GM12878 (cell line): ENCODE data around the gene ZNF646. TPM values are rescaled to one million over a fixed set of nuclear protein-coding genes. Genes with fewer than 3 reads are reported as not detected.

Experiments
- ATAC-seq: fragments of 200-7000 bp; cut with Tn5 transposase; 3 replicates; pipeline ENCODE4 v1.9.1; 2020; ENCODE audit warnings: mild to moderate bottlenecking, moderate library complexity
- BruUV-seq: library from RNA; stranded (reverse); fragments of 400-500 nt; replicated peaks from 2 replicates; lab custom pipeline; 2021; lab: Mats Ljungman, UMichigan
- CTCF ChIA-PET: fragments of 300-600 bp; sonication (Branson Sonifier 250); formaldehyde crosslinking; extraction: SDS; loops from one replicate; lab custom pipeline; 2021; ENCODE audit warnings: inconsistent platforms; lab: Yijun Ruan, JAX
- POLR2A ChIA-PET: fragments of 350-600 bp; formaldehyde crosslinking; extraction: SDS; loops from one replicate; lab custom pipeline; 2021; ENCODE audit warnings: inconsistent platforms; lab: Charles Lee
- RAD21 ChIA-PET: fragments of 300-600 bp; sonication (Branson Sonifier 250); formaldehyde crosslinking; loops from one replicate; lab custom pipeline; 2023; ENCODE audit warnings: antibody characterized with exemption; ENCODE audit not compliant: unreplicated experiment; lab: Charles Lee
- SMC1A ChIA-PET: fragments of 300-600 bp; sonication (Branson Sonifier 250); formaldehyde crosslinking; loops from one replicate; lab custom pipeline; 2023; ENCODE audit not compliant: unreplicated experiment, uncharacterized antibody; lab: Charles Lee
- DNase-seq: peaks from one replicate; pipeline ENCODE4 v3.0.0-alpha.2; 2011; ENCODE audit warnings: low read depth, low spot score
- FAIRE-seq: peaks from 3 replicates; lab custom pipeline; 2011; peaks lifted over from hg19 to GRCh38; lab: Jason Lieb, UNC
- H2AFZ ChIP-seq: 2 replicates; pipeline ENCODE4 v1.6.0; 2011; ENCODE audit warnings: low read depth, low read length, control low read depth; ENCODE audit not compliant: control insufficient read depth
- H3K27ac ChIP-seq: 2 replicates; pipeline ENCODE4 v1.5.1; 2011; ENCODE audit warnings: control low read depth; ENCODE audit not compliant: control insufficient read depth, insufficient read depth
- H3K27me3 ChIP-seq, 2 experiments: replicated peaks in 1 of 2; 2 replicates each; pipeline versions ENCODE4 v1.6.0 to v1.6.1; 2011; ENCODE audit warnings: low read length in 1 of 2; ENCODE audit not compliant: control insufficient read depth in 2 of 2, insufficient read depth in 2 of 2
- H3K36me3 ChIP-seq, 2 experiments: 2 replicates each; pipeline ENCODE4 v1.5.1; 2011; ENCODE audit warnings: low read length in 1 of 2; ENCODE audit not compliant: control insufficient read depth in 2 of 2, insufficient read depth in 2 of 2
- H3K4me1 ChIP-seq: 2 replicates; pipeline ENCODE4 v1.6.1; 2011; ENCODE audit warnings: mild to moderate bottlenecking, low read length, moderate library complexity, mixed read lengths; ENCODE audit not compliant: control insufficient read depth, insufficient read depth
- H3K4me2 ChIP-seq: 2 replicates; pipeline ENCODE4 v1.6.0; 2011; ENCODE audit warnings: control low read depth; ENCODE audit not compliant: control insufficient read depth, insufficient read depth
- H3K4me3 ChIP-seq: fragments of 200-600 bp; sonication (generic); 2 replicates; pipeline ENCODE4 v1.5.1; 2016
- H3K79me2 ChIP-seq: 2 replicates; pipeline ENCODE4 v1.6.0; 2011; ENCODE audit warnings: low read length; ENCODE audit not compliant: control insufficient read depth, insufficient read depth
- H3K9ac ChIP-seq: 2 replicates; pipeline ENCODE4 v1.8.0; 2011; ENCODE audit warnings: low read length, control low read depth, mixed read lengths; ENCODE audit not compliant: control insufficient read depth, insufficient read depth
- H3K9me3 ChIP-seq: replicated peaks from 3 replicates; pipeline ENCODE4 v1.5.1; 2011; ENCODE audit warnings: mild to moderate bottlenecking, low read length; ENCODE audit not compliant: control insufficient read depth, insufficient read depth
- H4K20me1 ChIP-seq: 2 replicates; pipeline ENCODE4 v1.6.0; 2011; ENCODE audit not compliant: control insufficient read depth, insufficient read depth
- CREM ChIP-seq: IDR thresholded peaks from 2 replicates; pipeline ENCODE4 v1.6.1; 2014; ENCODE audit warnings: antibody characterized with exemption, low read depth
- EZH2 ChIP-seq: IDR thresholded peaks from 2 replicates; pipeline ENCODE4 v1.6.1; 2012; ENCODE audit warnings: low read depth, mild to moderate bottlenecking, control low read depth, inconsistent platforms, low read length, borderline replicate concordance; ENCODE audit not compliant: control insufficient read depth
- KAT2A ChIP-seq: conservative IDR thresholded peaks from 2 replicates; pipeline ENCODE4 v1.6.1; 2011; ENCODE audit warnings: low read depth, low read length; ENCODE audit not compliant: control insufficient read depth
- KLF5 ChIP-seq: fragments of 450-650 bp; IDR thresholded peaks from 2 replicates; pipeline ENCODE4 v1.6.1; 2014; ENCODE audit warnings: mild to moderate bottlenecking; ENCODE audit not compliant: partially characterized antibody
- POLR2A ChIP-seq: IDR thresholded peaks from 2 replicates; pipeline ENCODE4 v1.6.1; 2011; ENCODE audit warnings: low read depth, mild to moderate bottlenecking, low read length
- WRNIP1 ChIP-seq: IDR thresholded peaks from 2 replicates; pipeline ENCODE4 v1.6.1; 2011; ENCODE audit warnings: low read depth, low read length, improper control_type of control experiment, borderline replicate concordance
- WGBS: methylation state at CpG from one replicate; pipeline ENCODE4 v1.1.6; 2016; ENCODE audit warnings: low lambda C conversion rate; ENCODE audit not compliant: insufficient replicate concordance, insufficient coverage; ENCODE audit errors: missing lambda C conversion rate; 5-methylcytosine and 5-hydroxymethylcytosine counted together
- in situ Hi-C: fragments of 300-500 bp; cut with MboI; formaldehyde crosslinking; loops from 9 replicates; pipeline ENCODE4 v1.14.3; 2018; ENCODE audit warnings: mixed read lengths
- intact Hi-C: fragments of 100-400 bp; cut with micrococcal nuclease; formaldehyde crosslinking; loops from one replicate; pipeline ENCODE4 v1.14.2; 2022; ENCODE audit not compliant: unreplicated experiment
- polyA plus RNA-seq, 11 experiments: library from polyadenylated mRNA; depleted of rRNA in 4 of 11; unstranded in 6 of 11; stranded (reverse) in 5 of 11; fragments of >200 nt; fragmentation: Nextera tagmentation in 4 of 11; fragmentation: Illumina TruSeq in 1 of 11; extraction: Ambion mirVana in 4 of 11; extraction: Trizol in 1 of 11; gene quantifications; 1 replicate in 1 of 11; 2 replicates in 10 of 11; pipeline versions ENCODE4 v1.2.1 to v1.2.3, GENCODE V29; 2011 to 2016; ENCODE audit warnings: inconsistent platforms in 2 of 11, missing spikeins in 2 of 11, low read depth in 1 of 11
- total RNA-seq, 4 experiments: library from RNA; depleted of rRNA in 3 of 4; stranded (reverse); fragments of >200 nt in 3 of 4; fragmentation: Illumina TruSeq in 1 of 4; extraction: Trizol in 1 of 4; gene quantifications; 2 replicates each; pipeline versions ENCODE4 v1.2.1 to v1.2.3, GENCODE V29; 2013 to 2021
- TF ChIP-seq, protein P1 (sequence below): fragments of 150-350 bp; IDR thresholded peaks from 2 replicates; pipeline ENCODE4 v1.6.1; 2014; ENCODE audit warnings: mild to moderate bottlenecking, low read depth, low read length
- TF ChIP-seq, protein P2 (sequence below): IDR thresholded peaks from 2 replicates; pipeline ENCODE4 v1.6.1; 2012; ENCODE audit warnings: improper control_type of control experiment, low read depth, low read length; ENCODE audit not compliant: insufficient replicate concordance

The ZNF646 gene
- total and polyA plus RNA-seq, 10 of the 15 experiments (the other 5 are each of a cell fraction or from before 2014, with no cell fraction given): 0.10 to 21.8 (median 6.4) TPM

DNA sequence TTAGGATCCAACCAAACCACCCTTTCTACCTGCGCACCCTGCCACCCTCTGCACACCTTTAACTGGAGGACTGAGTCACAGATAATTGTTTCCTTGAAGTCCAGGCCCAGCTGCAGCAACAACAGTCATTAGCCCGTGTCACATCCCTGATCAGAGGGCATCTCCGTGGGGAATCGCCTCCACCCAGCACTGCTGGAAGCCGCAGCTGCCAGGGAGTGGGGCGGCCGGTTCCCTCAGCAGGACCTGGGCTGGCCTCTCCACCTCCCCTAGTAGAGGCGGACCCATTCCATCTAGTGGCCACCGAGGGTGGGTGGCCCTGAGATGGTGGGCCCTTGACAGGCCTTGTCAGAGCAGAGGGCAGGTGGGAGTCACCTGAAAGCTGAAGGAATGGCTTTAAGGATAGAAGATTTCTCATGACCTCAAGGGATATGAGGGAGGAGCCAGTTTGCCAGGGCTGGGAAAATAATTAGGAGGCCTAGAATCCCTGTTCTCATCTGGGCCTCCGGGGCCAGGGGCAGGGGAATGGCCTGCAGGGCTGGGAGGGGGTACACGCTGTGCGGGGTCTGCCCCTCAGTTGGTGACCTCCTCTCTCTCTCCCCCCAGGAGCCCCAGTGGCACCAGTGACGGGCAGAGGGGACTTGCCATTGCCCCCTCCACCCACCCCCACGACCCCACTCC lies 8.3 kb downstream of the ZNF646 start:
- BruUV-seq: no TSS peak
- no peaks in the 10 kb centered on the region; the same call in 1 of the 2 replicates for H4K20me1 ChIP-seq
- SMC1A ChIA-PET: no interaction called here
- no peak for DNase-seq
- TF ChIP-seq POLR2A (peak; percentile 44; the same call in 1 of the 2 replicates), CREM (no peak)
- TF ChIP-seq, all 136 proteins: peak for 1
- Histone ChIP-seq H3K27me3 (no peaks in the 10 kb centered on the region), H3K4me1 (no peaks in the 10 kb centered on the region), H3K9me3 (no peaks in the 10 kb centered on the region), H3K36me3 (peaks cover 2 to 9% of the 10 kb centered on the region in 2 experiments; a peak in 3 of 4 replicates), H3K4me2 (no peak overlapping the region), H3K79me2 (no peaks in the 10 kb centered on the region; the same call in 1 of the 2 replicates), H2AFZ (no peak overlapping the region), H3K4me3 (no peak overlapping the region), H3K27ac (no peak overlapping the region), H3K9ac (no peak overlapping the region)
- ChIA-PET POLR2A (no interaction called here), RAD21 (no interaction called here), CTCF (interaction anchor here (1.3 kb wide), 1 partner anchor 59 kb away, joined by 3 read pairs; no protein-coding TSS in a partner anchor)
- in situ Hi-C loops (no loop called here), intact Hi-C loops (no loop called here)
- ATAC-seq: no peak
- FAIRE-seq: no peak
- 95% methylated on average over 13 of the region's 14 CpGs for WGBS

DNA sequence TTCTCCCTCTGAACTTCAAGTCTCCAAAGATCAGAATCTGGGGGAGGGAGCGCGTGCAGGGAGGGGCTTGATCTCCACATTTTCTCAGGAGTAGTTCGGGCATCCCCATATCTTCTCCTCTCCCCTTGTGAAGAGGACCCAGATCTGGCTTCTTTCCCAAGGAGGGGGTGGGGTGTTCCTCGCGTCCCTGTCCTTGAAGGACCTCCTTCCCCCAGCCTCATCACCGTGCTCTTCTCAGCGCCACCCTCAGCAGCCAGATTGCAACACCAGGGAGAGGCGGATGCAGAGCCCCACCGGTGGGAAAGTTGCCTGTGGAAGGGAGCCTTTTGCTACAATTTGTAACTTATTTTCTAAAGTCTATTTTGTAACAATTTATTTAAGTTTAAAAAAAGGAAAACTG lies 8.9 kb downstream of the ZNF646 start:
- 91% methylated on average over 9 of the region's 9 CpGs for WGBS
- Histone ChIP-seq H3K4me3 (no peak overlapping the region), H3K4me2 (no peak overlapping the region), H3K9me3 (no peaks in the 10 kb centered on the region), H3K27ac (no peak overlapping the region), H2AFZ (no peak overlapping the region), H3K36me3 (peaks cover 0 to 7% of the 10 kb centered on the region in 2 experiments; a peak in 3 of 4 replicates), H3K79me2 (no peaks in the 10 kb centered on the region; the same call in 1 of the 2 replicates), H3K9ac (no peak overlapping the region), H4K20me1 (no peaks in the 10 kb centered on the region; the same call in 1 of the 2 replicates), H3K27me3 (no peaks in the 10 kb centered on the region), H3K4me1 (no peaks in the 10 kb centered on the region)
- CTCF ChIA-PET: interaction anchor here (1.3 kb wide), 1 partner anchor 59 kb away, joined by 3 read pairs; no protein-coding TSS in a partner anchor
- SMC1A ChIA-PET: no interaction called here
- intact Hi-C loops: no loop called here
- FAIRE-seq (no peak), DNase-seq (no peak), ATAC-seq (no peak)
- RAD21 ChIA-PET: no interaction called here
- POLR2A ChIA-PET: no interaction called here
- BruUV-seq: no TSS peak
- in situ Hi-C loops: no loop called here
- TF ChIP-seq WRNIP1 (no peak), KLF5 (no peak), EZH2 (no peak), KAT2A (no peak)
- TF ChIP-seq, protein P1, sequence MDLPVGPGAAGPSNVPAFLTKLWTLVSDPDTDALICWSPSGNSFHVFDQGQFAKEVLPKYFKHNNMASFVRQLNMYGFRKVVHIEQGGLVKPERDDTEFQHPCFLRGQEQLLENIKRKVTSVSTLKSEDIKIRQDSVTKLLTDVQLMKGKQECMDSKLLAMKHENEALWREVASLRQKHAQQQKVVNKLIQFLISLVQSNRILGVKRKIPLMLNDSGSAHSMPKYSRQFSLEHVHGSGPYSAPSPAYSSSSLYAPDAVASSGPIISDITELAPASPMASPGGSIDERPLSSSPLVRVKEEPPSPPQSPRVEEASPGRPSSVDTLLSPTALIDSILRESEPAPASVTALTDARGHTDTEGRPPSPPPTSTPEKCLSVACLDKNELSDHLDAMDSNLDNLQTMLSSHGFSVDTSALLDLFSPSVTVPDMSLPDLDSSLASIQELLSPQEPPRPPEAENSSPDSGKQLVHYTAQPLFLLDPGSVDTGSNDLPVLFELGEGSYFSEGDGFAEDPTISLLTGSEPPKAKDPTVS: no peak
- TF ChIP-seq, protein P2, sequence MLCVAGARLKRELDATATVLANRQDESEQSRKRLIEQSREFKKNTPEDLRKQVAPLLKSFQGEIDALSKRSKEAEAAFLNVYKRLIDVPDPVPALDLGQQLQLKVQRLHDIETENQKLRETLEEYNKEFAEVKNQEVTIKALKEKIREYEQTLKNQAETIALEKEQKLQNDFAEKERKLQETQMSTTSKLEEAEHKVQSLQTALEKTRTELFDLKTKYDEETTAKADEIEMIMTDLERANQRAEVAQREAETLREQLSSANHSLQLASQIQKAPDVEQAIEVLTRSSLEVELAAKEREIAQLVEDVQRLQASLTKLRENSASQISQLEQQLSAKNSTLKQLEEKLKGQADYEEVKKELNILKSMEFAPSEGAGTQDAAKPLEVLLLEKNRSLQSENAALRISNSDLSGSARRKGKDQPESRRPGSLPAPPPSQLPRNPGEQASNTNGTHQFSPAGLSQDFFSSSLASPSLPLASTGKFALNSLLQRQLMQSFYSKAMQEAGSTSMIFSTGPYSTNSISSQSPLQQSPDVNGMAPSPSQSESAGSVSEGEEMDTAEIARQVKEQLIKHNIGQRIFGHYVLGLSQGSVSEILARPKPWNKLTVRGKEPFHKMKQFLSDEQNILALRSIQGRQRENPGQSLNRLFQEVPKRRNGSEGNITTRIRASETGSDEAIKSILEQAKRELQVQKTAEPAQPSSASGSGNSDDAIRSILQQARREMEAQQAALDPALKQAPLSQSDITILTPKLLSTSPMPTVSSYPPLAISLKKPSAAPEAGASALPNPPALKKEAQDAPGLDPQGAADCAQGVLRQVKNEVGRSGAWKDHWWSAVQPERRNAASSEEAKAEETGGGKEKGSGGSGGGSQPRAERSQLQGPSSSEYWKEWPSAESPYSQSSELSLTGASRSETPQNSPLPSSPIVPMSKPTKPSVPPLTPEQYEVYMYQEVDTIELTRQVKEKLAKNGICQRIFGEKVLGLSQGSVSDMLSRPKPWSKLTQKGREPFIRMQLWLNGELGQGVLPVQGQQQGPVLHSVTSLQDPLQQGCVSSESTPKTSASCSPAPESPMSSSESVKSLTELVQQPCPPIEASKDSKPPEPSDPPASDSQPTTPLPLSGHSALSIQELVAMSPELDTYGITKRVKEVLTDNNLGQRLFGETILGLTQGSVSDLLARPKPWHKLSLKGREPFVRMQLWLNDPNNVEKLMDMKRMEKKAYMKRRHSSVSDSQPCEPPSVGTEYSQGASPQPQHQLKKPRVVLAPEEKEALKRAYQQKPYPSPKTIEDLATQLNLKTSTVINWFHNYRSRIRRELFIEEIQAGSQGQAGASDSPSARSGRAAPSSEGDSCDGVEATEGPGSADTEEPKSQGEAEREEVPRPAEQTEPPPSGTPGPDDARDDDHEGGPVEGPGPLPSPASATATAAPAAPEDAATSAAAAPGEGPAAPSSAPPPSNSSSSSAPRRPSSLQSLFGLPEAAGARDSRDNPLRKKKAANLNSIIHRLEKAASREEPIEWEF: no peak
